AG04449 (cell line): ENCODE measurements around the gene GBX2.

ENCODE experiments used
- CTCF ChIA-PET: fragments of 350-600 bp; formaldehyde crosslinking; extraction: SDS; loops from one replicate; lab custom pipeline; 2021; ENCODE audit warnings: antibody characterized with exemption; lab: Yijun Ruan, JAX
- POLR2A ChIA-PET: fragments of 400-600, 350-600 bp; formaldehyde crosslinking; extraction: SDS; loops from one replicate; lab custom pipeline; 2020; ENCODE audit warnings: antibody characterized with exemption, inconsistent platforms; lab: Yijun Ruan, JAX
- DNase-seq: peaks from one replicate; pipeline ENCODE4 v3.0.0-alpha.2; 2010; ENCODE audit warnings: low read depth, low spot score
- H3K4me3 ChIP-seq: 2 replicates; pipeline ENCODE4 v1.5.1; 2011; ENCODE audit warnings: low read depth, mild to moderate bottlenecking, control low read depth, low read length
- CTCF ChIP-seq: IDR thresholded peaks from one replicate; pipeline ENCODE4 v1.5.1; 2011; ENCODE audit warnings: mild to moderate bottlenecking, moderate library complexity, low read length, control low read depth, inconsistent platforms; ENCODE audit not compliant: insufficient read depth; ENCODE audit errors: missing control alignments

GBX2 gene

GRCh38 chr2:236120829-236121228, 47.4 kb downstream of the GBX2 start:
- CTCF ChIA-PET = no interaction called here

DNA sequence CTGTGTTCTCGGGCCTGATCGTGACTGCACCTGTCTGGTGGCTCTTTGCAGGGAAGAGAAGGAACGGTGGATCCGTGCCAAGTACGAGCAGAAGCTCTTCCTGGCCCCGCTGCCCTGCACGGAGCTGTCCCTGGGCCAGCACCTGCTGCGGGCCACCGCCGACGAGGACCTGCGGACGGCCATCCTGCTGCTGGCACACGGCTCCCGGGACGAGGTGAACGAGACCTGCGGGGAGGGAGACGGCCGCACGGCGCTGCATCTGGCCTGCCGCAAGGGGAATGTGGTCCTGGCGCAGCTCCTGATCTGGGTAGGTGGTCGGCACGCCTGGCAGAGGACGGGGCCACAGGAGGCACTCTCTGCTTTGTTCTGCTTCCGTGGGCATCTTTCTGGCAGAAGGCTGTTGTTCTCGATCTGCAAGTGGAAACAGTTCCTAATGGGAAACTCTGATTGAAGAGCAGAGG, 48.0 kb downstream of the GBX2 start:
- POLR2A ChIA-PET = no interaction called here
- CTCF ChIA-PET = interaction anchor here (0.8 to 1.9 kb wide), 2 partner anchors 23 to 341 kb away, joined by 3 to 5 read pairs; no protein-coding TSS in a partner anchor
- TF ChIP-seq CTCF = no peak
- no peak overlapping the region for H3K4me3 ChIP-seq
- DNase-seq = no peak

More at GRCh38 chr2:236120829-236121228, 47.4 kb downstream of the GBX2 start:
- POLR2A ChIA-PET = no interaction called here
- TF ChIP-seq CTCF = no peak
- H3K4me3 ChIP-seq = no peak overlapping the region
- DNase-seq = no peak

GRCh38 chr2:236119476-236119875, 48.7 kb downstream of the GBX2 start:
- H3K4me3 ChIP-seq = no peak overlapping the region
- CTCF ChIA-PET = interaction anchor here (1.9 kb wide), 1 partner anchor 340 kb away, joined by 5 read pairs; no protein-coding TSS in a partner anchor
- no peak for DNase-seq
- no peak for TF ChIP-seq CTCF
- POLR2A ChIA-PET = no interaction called here

- H3K4me3 ChIP-seq = no peak overlapping the region
- TF ChIP-seq CTCF = no peak
- POLR2A ChIA-PET = no interaction called here
- CTCF ChIA-PET = interaction anchor here (1.9 kb wide), 1 partner anchor 339 kb away, joined by 5 read pairs; no protein-coding TSS in a partner anchor
- no peak for DNase-seq
Measured at GRCh38 chr2:236119003-236119402, 49.2 kb downstream of the GBX2 start.

GRCh38 chr2:236117861-236118269, 50.3 kb downstream of the GBX2 start:
- POLR2A ChIA-PET = no interaction called here
- CTCF ChIA-PET = no interaction called here
- no peak overlapping the region for H3K4me3 ChIP-seq
- TF ChIP-seq CTCF = no peak
- DNase-seq = no peak

- no peak for TF ChIP-seq CTCF
- no peak for DNase-seq
- POLR2A ChIA-PET = no interaction called here
- CTCF ChIA-PET = no interaction called here
- no peak overlapping the region for H3K4me3 ChIP-seq
Measured at GRCh38 chr2:236117401-236117800, 50.8 kb downstream of the GBX2 start.
